NCI-H1417 (cell line): ENCODE results near the gene CCL28.

ENCODE experiments used
- DNase-seq, 3 experiments: peaks; one replicate each; lab custom pipeline; 2025; lab: John Stamatoyannopoulos, UW

The CCL28 gene

DNA sequence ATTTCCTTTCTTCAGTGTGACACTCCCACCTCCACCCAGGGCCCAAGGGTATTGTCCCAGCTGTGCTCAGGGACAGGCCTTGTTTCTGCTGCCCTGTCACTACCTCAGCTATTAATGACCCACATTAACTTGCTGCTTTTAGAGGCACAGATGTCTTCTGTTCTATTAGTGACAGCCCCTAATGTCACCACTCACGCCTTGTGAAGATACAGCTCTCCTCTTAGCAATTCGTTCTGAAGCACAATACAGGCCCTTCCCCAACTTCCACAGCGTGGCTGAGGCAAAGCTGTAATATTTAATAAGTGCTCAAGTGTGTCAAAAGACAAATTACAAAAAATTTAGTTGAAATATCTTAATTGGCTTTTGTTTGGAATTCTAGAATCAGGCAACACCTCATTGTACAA, 54.3 kb downstream of the CCL28 start:
- no peak for DNase-seq

DNA sequence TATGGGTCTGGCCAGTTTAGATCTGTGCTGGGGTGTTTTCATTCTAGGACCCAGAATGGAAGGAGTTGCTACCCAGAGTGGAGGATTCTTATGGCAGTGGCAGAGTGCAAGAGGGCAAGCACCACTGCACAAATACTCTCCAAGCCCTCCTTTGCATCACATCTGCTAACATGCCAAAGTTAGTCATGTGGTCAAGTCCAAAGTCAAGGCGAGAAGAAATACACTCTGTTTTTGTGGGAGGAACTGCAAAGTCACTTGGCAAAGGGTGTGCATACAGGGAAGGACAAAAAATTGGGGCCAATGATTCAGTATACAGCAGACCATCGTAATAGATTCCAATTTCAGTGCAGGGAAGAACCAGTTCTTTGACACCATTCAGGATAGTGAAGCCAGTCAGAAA, 55.1 kb downstream of the CCL28 start:
- DNase-seq = no peak

DNA sequence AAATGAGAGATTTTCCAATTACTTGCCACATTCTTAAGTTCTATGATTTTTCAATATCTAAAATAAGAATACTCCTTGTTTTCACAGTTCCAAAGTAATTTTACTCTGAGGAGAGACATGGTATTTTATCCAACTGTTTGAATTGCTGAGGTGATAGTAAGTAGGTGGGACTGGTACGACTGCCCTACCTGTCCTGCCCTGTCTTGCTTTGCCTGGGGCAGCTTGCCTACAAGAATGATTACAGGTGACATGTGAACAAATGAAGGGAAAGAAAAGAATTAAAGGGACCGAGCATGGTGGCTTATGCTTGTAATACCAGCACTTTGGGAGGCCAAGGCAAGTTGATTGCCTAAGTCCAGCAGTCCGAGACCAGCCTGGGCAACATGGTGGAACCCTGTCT, 57.4 kb downstream of the CCL28 start:
- DNase-seq = no peak

DNA sequence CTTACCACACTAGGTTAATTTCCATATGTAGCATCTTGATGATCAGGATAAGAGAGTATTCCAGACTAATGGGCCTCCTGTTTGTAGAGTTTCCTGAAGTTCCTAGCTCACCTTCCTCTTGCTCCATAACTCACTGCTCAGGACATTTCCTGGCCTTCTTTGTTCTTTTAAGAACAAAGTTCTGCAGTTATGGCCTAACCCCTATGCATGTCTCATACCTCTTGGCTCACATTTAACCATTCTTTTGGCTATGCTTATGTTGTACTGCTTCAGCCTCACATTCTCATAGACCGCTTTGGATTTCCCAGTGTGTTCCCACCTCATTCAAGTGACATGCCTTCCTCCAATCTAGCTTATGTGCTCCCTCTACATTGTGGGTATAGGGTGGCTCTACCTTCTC, 58.5 kb downstream of the CCL28 start:
- no peak for DNase-seq

DNA sequence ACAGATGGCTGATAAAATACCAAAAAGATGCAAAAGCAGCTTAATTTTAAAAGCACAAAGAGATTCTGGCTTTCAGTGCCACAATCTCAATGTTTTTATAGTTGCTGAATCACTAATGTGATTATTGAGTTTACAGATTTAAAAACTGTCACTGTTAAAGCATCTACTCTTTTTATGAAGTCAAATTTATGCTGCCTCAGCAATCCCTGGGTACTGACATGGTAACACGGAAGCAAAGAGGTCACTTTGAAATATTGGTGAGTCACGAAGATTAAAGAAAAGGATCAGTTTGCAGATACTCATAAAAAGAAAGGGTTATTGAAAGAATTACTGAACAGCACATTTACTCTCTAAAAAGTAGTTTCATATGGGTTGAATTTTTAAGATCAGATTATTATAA, 59.3 kb downstream of the CCL28 start:
- no peak for DNase-seq

DNA sequence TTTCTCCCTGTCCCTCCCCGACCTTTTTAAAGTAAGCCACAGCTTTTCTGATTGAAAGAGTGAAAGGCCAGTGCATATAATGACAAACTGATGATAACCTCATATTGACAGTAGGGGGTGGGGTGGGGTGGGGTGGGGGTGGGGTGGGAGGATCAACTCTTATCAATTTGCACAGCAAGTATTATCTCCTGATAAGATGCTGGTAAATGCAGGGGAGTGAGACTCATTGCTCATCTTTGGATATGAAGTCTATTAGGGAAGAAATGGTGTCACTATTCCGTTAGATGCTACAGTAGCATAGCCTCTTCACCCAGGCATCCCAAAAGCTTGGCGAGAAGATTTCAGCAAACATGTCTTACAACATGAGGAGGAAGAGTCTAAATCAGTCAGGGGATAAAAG, 60.1 kb downstream of the CCL28 start:
- DNase-seq = no peak

DNA sequence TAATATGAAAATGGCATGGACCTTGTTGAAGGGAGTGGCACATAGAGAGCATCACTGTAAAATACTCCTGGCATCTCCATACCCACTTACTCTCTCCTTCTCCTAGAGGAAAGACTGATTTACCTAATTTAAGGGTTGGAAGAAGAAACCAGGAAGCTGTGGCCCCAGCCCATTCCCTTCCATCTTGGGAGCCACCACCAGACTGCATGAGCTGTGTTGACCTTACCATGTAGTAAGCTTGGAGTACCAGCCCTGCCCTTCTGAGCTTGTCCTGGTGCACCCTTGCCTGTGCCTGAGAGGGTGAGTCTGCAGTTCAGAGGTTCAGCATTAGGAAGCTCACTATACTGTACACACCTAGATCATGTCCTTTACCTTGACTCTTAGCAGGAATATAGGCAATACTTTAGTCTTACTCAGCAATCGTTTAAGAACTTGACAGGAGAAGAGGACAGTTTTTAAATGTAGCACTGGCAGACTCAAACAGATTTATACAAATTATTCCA, 63.3 kb downstream of the CCL28 start:
- DNase-seq = no peak

DNA sequence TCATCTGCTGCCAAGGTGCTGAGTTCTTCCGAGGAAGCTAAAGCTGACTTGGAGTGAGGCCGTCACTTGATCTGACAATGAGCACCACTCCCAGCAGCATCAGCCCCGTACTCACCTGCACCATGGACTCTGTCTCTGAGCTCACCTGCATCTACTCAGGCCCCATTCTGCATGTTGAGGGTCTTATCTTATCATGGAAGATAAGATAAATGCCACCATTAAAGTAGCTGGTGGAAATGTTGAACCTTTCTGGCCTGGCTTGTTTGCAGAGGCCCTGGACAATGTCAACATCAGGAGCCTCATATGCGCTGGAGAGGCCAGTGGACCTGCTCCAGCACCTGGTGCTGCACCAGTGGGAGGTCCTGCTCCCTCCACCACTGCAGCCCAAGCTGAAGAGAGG, 64.0 kb downstream of the CCL28 start:
- DNase-seq = no peak

DNA sequence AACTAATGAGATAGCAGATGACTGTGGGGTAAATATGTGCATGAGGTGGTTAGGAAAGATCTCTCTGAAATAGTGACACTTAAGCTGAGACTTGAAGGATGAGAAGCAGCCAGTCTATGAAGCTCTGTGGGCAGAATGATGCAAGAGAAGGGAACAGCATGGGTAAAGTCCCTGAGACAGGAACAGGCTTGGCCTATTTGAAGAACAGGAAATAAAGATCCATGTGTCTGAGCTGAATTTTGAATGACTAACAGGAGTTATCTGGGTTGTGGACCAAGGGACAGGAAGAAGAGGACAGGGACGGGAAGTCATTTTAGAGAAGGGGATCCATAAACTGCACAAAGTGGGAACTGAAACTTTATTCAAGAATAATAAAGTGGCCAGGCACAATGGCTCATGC, 73.3 kb downstream of the CCL28 start:
- DNase-seq = no peak

DNA sequence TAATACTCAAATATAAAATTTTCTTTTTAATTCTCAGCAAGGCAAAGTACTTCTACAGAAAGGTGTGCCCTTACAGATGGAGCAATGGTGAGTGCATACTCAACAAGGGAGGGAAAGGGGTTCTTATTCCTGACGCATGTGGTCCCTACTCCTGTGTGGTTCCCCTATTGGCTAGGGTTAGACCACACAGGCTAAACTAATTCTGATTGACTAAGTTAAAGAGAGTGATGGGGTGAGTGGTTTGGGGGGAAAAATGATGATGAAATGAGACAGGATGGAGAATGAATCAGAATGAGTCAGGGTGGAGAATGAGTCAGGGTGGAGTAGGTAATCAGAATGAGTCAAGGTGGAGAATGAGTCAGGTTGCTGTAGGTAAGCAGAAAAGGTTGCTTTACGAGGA, 76.0 kb downstream of the CCL28 start:
- no peak for DNase-seq

DNA sequence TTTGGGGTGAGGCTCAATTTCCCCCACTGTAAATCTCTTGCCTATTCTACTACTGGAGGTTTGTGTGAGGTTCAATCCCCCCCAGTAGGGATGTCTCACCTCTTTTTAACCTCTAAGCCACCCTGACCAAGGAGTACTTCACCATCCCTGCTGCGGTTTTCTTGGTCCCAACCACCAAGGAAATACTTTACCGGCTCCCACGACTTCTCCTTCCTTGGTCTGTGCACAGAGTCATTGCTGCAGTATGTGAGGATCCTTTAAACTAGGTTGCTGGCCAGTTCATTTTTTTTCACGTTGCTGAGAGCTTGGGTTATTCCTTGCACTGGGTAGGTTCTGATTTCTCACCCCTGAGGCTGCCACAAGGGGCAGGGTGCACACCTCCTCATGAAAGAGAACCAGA, 76.5 kb downstream of the CCL28 start:
- DNase-seq = no peak

DNA sequence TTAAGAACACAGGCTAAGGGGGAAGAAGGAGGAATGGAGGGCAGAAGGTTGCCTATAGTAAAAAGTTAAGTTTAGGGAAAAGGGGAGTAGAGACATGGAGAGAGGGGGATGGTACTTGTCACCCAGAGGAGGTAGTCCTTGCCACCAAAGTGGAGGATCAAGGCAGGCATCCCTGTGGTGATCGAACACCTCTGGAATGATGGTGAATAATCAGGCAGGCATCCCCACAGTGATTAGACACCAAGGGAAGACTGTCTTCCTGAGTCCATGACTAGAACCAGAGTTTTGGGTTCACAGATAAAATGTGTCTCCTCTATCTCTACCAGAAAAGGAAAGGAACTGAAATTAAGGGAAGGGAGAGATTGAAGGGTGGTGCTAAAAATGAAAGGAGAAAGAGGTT, 79.8 kb downstream of the CCL28 start:
- DNase-seq = no peak
